Activated CD4-positive, alpha-beta T cell treated with anti-CD3 and anti-CD28 coated beads, Interleukin-2, amount 50 U/mL, for 1 hour (primary cell): ENCODE data around the gene TPI1.
A peak's percentile ranks its signal among the peaks of the same experiment; 100 is the strongest.

ENCODE experiments used
- DNase-seq: peaks from one replicate; pipeline ENCODE4 v3.0.0-alpha.2; 2020

TPI1 gene

DNA sequence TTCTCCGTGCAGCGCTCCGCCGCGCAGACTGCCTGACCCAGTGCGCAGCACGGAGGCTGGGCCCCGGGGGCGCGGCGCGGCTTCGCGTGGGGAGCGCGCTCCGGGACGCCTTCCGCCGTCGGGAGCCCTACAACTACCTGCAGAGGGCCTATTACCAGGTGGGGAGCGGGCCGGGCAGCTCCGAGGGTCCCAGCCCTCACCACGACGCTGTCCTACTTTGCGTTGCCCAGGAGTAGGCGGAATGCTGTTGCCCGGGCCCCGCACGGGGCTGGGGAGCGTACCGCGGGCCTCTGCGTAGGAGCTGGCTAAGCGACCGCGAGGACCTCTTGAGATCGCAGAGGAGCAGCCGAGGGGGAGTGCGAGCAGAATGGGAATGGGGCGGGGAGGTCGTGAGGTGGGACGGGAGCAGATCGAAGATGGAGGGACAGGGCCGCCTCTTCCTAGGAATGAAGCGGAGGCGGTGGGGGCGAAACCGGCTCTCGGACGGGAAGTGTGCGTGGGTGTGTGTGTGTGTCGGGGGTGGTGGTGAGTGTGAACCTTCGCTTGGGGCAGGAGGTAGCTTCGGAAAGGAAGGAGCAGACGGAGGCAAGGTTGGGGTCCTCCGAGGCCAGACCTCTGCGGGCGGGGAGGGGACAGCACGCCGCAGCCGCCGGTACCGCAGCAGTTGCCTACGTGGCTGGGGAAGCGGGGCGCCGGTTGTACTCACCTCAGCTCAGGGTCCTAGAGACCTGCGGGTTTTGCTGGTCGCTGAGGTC is 38.4 kb upstream of the TPI1 start:
- peak; percentile 47 for DNase-seq

GRCh38 chr12:6829536-6830220 is 37.7 kb upstream of the TPI1 start:
- no peak for DNase-seq

- no peak for DNase-seq
Measured at GRCh38 chr12:6830286-6830890, 36.9 kb upstream of the TPI1 start.

GRCh38 chr12:6830999-6831398 is 36.3 kb upstream of the TPI1 start:
- DNase-seq: no peak

DNA sequence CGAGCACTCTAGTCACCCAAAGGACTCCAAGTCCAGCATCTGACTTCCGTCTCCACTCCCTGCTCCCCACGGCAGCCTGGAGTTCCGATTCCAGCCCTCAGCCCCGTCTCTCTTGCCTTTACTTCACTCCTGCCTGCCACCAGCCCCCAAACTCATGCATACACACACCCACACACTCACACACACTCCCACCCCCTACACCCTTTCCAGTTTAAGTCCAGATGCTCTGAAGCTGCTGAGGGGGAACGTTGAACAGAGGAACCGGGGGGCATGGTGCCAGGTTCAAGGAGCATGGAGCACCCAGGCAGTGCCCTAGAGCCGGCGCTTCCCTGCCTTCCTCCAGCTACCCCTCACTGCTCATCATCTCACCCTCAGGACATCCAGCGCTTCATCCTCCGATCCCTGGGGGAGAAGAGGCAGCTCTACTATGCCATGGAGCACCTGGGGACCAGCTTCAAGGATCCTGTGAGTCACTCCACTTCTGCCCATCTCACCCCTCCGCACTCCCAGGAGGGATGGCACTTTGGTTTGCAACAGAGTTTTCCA is 35.8 kb upstream of the TPI1 start:
- DNase-seq: no peak

DNA sequence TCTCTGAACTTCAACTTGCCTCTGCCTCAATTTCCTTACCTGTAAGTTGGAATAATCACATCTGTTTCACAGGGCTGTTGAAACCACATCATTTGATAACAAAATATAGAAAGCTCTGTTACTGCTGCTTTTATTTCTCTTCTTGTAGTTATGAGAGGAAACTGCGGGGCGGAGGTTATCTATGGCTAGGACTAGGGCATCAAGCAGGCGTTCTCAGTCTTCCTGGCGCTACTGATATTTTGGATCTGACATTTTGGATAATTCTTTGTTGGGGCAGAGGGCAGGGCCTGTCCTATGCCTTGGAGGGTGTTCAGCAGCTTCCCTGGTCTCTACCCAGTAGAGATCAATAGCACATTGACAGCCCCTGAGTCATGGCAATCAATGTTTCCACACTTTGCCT is 35.2 kb upstream of the TPI1 start:
- no peak for DNase-seq

GRCh38 chr12:6833189-6833890 is 34.0 kb upstream of the TPI1 start:
- no peak for DNase-seq

GRCh38 chr12:6834254-6834653 is 33.1 kb upstream of the TPI1 start:
- DNase-seq: no peak

DNA sequence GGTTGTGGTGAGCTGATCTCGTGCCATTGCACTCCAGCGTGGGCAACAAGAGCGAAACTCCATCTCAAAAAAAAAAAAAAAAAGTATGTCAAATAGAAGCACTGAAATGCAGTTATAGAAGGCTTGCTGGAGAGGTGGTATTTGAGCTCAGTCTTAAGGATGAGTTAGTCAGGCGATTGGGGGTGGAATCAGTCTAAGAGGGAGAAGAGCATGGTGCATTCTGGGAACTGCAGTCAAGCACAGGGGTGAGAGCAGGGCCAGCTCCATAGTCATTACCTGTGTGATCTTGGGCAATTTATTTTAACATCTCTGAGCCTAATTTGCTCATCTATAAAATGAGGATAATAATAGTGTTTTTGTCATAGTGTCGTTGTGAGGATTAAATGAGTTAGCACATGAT is 32.5 kb upstream of the TPI1 start:
- DNase-seq: no peak

GRCh38 chr12:6836851-6837250 is 30.5 kb upstream of the TPI1 start:
- DNase-seq: no peak

DNA sequence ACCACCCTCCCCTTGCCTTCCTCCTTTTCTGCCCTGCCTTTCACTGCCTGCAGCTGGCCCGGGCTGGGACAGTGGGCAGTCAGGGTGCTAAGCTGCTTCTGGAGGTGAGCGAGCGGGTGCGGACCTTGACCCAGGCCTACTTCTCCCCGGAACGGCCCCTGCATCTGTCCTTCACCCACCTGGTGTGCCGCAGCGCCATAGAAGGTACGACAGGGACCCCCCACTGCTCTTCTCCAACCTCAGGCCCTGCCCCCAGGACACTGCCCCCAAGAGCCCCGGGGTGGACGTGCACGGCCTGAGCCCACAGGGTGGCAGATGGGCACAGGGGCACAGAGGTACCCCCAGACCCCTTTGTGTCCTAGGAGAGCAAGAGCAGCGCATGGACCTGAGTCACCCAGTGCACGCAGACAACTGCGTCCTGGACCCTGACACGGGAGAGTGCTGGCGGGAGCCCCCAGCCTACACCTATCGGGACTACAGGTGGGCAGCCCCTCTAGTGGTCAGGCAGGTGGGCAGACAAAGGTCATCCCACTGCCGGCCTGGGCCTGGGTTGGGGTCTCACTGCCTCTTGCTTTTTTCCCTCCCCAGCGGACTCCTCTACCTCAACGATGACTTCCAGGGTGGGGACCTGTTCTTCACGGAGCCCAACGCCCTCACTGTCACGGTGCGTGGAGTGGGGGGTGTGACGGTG is 29.8 kb upstream of the TPI1 start:
- DNase-seq: no peak

DNA sequence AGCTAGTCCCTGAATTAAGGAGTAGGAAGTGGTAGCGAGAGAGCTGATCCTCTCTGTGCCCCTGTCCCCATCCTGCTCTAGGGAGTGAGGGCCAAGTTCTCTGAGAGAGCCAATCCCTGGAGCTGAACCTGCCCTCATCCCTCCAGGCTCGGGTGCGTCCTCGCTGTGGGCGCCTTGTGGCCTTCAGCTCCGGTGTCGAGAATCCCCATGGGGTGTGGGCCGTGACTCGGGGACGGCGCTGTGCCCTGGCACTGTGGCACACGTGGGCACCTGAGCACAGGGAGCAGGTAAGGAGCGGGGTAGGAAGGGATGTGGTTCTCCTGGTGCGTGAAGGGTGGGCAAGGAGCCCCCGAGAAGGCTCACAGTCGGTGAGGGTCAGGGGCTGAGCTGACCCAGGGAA is 28.5 kb upstream of the TPI1 start:
- DNase-seq: no peak

GRCh38 chr12:6839482-6840201 is 27.7 kb upstream of the TPI1 start:
- no peak for DNase-seq

DNA sequence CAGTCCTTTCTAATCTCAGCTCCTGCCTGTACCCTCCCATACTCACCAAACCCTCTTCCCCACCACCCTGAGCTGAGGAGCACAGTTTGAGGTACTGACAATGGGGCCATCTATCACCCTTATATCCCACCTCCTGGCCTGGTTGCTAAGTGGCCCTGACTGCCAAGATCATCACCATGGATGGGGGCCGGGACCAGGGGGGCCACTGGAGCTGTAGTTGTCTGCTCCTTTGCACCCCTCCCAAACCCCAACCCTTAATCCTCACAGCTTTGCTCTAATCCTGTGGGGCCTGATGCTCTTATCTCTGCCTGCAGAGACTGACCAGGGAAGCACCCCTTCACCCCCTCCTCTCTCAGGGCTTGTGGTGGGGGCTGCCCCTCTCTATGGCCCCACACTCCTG is 27.0 kb upstream of the TPI1 start:
- DNase-seq: no peak

- DNase-seq: no peak
Measured at GRCh38 chr12:6840761-6841515, 26.4 kb upstream of the TPI1 start, which contains the start of gene GNB3. TSS of gene GNB3 (plus strand) at chr12:6840925. CDS start at chr12:6841288, 363 bp downstream.

DNA sequence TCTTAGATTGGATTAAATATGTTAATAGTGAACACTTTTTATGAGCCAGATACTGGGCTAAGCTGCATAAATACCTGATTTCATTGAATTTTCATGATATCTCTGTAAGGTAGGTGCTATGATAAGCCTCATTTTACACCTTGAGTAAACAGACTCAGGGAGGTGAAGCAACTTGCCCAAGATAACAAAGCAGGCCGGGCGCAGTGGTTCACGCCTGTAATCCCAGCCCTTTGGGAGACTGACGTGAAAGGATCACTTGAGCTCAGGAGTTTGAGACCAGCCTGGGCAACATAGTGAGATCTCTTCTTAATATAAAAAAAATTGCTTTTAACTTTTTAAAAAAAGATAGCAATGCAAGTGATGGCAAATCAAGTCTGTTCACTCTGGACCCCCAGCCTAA is 25.3 kb upstream of the TPI1 start:
- DNase-seq: no peak

DNA sequence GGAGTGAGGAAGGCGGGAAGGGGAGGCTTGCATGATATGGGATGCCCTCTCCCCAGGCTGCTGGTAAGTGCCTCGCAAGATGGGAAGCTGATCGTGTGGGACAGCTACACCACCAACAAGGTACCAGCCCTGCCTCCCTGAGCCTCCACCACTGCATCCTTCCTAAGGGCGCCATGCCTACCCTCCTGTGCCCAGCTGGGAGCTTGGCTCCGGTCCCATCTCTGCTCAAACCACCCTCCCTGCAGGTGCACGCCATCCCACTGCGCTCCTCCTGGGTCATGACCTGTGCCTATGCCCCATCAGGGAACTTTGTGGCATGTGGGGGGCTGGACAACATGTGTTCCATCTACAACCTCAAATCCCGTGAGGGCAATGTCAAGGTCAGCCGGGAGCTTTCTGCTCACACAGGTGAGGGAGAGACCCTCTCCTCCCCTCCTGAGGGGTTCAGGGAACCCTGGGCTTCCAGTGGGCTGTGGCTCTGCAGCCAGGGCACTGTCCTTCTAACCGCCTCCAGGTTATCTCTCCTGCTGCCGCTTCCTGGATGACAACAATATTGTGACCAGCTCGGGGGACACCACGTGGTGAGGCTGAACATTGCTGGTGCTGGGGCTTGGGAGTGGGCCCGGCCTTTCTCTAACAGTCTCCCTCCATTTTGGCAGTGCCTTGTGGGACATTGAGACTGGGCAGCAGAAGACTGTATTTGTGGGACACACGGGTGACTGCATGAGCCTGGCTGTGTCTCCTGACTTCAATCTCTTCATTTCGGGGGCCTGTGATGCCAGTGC is 24.0 kb upstream of the TPI1 start:
- no peak for DNase-seq

- DNase-seq: no peak
Measured at GRCh38 chr12:6845395-6845794, 21.9 kb upstream of the TPI1 start.

DNA sequence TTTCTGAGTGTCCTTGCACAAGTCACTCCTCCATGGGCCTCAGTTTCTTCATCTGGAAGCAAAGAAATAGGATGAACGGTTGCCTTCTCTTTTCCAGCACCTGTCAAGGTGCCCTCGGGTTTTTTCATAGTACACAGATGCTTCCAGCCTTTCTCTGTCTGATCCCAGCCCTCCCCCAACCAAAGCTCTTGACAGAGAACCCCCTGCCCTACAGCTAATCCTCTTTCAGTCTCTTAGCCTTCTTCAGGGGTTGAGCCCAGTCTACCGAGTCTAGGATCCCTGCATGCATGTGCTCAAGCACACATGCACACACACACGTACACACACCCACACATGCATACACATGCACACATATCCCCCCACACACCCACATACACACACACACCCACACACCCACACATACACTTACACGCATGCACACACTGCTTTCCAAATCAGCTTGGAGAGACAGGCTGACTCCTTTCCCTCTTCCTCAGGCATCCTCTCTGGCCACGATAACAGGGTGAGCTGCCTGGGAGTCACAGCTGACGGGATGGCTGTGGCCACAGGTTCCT is 20.9 kb upstream of the TPI1 start:
- no peak for DNase-seq

DNA sequence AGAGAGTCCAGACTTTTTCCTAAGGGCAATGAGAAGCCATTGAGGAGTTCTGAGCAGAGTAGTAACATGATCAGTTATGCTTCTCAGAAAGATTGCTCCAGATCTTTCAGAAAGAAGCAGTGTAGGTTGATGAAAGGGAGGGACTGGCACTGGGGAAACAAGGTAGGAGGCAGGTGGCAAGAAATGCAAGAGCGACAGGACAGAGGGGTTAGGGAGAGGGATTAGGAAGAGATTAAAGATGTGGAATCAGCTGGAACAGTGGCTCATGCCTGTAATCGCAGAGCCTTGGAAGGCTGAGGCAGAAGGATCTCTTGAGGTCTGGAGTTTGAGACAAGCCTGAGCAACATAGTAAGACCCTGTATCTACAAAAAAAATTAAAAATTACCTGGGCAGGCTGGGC is 19.7 kb upstream of the TPI1 start:
- no peak for DNase-seq
